Measurements from ENCODE around the gene PHF23.

Gene PHF23

DNA sequence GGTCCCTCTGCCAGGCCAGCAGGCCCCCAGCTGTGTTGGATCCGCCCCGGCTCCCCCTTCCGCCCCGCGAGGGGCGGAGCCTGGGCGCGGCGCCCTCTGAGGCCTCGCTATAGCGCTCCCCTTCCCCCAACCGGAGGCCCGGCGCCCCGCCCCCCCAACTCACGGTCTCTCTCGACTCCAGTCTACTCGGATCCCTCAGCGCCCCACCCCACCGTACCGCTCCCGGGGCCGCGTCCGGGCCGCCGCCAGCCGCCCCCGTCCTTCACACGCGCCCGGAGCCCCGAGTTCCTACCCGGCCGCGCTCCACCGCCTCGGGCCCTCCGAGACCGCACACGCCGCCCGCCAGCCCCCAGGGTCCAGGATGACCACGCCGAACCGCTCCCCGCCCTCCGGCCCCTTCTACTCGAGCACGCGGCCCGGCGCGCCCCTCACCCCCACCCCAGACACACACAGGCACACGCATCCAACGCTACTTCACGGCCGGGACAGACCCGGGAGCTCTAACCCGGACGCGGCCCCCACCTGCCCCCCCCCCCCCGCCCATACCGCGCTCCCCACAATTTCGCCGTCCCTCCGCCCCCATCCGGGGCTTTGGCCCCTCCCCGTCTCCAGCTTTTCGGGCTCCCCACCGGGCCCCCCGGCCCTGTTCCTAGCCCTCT lies 1.4 kb downstream of the PHF23 start:
- DNase-seq: no peak

- no peak for DNase-seq
Observed at GRCh38 chr17:7237266-7237760, 1.9 kb downstream of the PHF23 start.

DNA sequence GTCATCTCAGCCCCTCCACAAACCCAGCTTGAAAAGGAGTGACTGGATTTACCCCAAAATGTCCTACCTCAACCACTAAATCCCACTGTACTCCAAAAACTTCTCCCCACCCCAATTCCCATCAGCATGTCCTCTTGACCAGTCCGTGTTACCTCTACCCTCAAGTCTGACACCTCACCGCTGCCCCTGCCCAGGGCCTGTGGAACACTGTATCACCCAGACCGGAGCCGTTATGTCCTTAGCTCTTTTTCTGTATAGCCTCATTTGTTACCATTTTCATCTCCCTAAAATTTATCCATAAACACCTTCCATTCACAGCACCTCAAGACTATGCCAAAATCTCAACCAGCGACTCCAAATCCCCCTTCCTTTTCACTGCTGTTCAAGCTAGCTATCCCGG lies 2.4 kb downstream of the PHF23 start:
- DNase-seq: no peak

DNA sequence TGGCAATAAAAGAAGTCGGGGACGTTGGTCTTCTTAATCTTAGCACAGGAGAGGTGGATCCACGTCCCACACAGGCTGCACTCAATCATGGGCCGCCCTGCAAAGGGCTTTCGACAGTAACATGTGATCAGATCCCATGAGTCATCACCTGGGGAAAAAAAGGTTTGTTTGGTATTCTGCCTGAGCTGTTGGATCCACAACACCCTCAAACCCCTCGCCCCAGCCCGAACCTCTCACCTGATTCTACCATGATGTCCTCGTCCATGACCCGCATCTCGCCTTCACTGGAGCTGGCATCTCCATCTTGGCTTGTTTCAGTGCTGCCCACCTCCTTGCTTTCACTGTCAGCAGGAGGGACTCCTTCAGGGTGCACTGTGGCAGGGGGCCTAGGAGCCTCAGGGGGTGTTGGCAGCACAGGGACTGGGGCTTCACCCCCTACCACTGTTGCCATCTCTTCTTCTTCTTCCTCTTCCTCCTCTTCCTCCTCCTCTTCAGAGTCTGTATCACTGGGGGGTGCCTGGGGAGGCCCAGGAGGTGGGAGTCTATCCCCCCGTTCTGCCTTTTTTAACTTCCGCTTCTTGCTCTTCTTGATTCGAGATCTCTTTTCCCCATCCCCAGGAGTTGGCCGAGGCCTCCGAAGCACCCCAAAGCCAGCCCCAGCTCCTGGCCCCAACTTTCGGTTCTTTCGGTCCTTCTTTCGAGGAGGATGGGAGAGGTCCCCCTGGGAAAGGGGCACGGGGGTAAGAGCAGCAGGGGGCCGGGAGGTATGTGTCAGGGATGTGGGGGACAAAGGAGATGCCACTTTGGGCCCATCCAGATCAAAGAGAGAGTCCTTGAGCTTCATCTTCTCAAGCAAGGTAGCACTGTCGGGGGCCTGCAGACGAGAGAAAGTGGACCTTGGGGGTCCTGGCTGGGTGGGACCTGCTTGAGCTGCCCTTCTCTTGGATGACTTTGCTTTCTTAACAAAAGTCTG lies 3.3 kb downstream of the PHF23 start:
- no peak for DNase-seq

GRCh38 chr17:7234083-7234951 lies 4.9 kb downstream of the PHF23 start, which contains the start of gene DVL2:
Gene DVL2, minus strand, starts transcription at chr17:7234517. Its CDS starts 255 bp downstream, at chr17:7234262.
- DNase-seq: peak; percentile 83

DNA sequence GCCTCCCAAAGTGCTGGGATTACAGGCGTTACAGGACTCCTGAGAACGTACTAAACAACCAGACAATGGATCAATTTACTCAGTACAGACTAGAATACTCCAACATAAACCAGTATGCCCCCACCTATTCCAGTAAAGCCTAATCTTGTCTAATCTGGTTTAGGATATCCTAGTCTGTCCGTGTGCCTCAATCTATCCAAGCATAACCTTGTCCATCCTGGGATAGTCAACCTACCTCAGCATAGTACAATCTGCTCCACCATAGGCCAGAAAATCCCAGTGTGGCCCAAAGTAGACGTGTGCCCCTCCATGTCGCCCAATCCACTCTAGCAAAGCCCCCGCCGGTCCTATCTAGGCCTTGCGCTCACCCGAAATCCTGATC lies 5.6 kb downstream of the PHF23 start:
- DNase-seq: no peak

GRCh38 chr17:7232114-7232513 lies 7.1 kb downstream of the PHF23 start:
- no peak for DNase-seq

DNA sequence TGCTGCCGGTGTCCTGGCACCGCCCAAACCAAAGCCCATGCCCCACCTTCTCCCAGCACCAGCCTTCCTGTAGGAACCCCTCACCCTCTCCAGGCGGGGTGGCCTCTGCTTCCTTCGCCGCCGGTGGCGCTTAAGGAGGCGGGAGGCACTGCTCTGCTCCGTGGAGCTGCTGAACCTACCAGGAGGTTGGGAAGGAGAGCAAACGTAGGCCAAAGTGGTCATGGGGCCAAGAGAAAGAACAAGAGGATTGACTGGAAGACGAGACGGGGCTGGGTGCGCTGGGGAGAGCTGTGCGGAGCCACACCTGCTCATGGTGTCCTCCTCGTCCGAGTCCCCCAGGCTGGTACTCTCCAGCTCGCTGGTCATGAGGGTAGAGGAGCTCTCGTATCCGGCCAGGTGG lies 9.8 kb downstream of the PHF23 start:
- DNase-seq: no peak

DNA sequence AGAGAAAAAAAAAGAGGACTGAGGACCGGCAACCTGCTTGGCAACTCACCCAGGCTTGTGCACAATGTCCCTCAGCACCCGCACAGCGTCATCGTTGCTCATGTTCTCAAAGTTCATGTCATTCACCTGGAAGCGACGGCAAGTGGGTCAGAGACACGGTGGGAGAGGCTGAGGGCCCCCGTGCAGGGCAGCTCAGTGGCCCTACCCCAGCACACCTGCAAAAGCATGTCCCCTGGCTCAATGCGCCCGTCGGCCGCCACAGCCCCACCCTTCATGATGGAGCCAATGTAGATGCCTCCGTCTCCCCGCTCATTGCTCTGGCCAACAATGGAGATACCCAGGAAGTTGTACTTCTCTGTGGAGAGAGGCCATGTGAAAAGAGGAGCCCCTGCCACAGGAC lies 10.3 kb downstream of the PHF23 start:
- DNase-seq: no peak

GRCh38 chr17:7226721-7227710 lies 12.2 kb downstream of the PHF23 start:
- DNase-seq: no peak

DNA sequence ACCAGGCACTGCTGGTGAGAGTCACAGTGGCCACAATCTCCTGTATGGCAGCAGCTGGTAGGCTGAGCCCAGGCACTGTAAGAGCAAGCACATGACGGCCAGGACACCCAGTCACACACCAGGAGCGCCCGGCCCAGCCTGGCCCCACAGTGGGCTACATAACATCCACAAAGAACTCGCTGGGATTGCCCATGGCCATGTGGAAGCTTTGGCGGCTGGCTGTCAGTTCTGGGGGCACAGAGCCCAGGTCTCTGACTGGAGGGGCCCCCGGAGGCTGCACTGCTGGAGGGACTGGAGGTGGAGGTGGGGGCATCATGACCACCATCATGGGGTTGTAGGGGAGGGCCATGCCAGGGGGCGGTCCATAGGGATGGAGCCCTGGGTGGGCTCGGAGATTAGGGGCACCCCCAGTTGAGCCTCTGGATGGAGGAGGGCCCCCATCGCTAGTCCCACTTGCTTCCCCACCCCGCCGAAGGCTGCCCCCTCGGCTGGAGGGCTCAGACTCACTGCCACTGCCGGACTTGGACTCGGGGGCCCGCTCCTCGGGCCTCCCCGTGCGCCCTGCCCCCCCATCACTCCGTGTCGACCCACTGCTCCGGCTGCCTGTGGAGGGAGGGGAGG lies 13.4 kb downstream of the PHF23 start:
- DNase-seq: no peak

DNA sequence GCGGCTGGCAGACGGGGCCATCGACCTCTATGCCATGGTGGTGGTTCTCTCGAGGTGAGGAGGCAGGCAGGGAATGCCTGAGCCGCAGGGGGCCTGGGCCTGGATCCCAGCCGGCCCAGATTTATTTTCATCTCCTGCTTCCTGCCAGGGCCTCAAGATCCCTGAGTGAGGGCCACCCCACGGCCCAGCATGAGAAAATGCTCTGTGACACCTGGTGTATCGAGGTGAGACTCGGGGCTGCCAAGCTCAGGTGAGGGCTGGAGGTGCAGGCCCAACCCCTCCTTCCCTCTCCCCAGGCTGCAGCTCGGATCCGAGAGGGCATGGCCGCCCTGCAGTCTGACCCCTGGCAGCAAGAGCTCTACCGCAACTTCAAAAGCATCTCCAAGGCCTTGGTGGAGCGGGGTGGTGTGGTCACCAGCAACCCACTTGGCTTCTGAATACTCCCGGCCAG lies 14.6 kb downstream of the PHF23 start:
- DNase-seq: no peak

- no peak for DNase-seq
Observed at GRCh38 chr17:7224110-7224509, 15.1 kb downstream of the PHF23 start.

- no peak for DNase-seq
Observed at GRCh38 chr17:7223375-7223774, 15.9 kb downstream of the PHF23 start.

- no peak for DNase-seq
Observed at GRCh38 chr17:7222972-7223292, 16.3 kb downstream of the PHF23 start.

DNA sequence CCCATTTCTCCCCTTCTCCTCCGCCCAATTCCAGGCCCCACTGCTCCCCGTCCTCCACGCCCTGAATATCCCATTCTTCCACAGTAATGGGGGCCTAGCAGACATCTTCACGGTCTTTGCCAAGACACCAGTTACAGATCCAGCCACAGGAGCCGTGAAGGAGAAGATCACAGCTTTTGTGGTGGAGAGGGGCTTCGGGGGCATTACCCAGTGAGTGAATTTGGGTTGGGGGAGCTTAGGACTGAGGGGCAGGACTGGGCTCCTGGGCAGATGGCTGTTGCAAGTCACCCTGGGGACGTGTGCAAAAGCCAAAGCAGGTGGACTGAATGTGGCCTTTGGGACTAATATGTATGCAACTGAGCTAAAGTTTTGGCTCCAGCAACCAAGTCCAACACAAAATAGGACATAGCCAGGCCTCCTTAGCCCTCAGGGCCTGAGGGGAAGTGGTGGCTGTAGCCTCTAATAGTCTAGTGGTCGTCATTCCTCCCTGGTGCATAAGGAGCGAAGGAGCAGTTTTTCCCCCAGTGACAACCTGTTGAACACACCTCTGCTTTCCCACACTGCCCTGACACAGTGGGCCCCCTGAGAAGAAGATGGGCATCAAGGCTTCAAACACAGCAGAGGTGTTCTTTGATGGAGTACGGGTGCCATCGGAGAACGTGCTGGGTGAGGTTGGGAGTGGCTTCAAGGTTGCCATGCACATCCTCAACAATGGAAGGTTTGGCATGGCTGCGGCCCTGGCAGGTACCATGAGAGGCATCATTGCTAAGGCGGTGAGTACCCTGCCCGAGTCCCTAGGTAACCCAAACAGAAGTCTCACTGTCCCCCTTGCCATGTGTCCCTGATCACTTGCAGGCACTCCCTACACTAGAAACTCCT lies 16.9 kb downstream of the PHF23 start:
- no peak for DNase-seq

DNA sequence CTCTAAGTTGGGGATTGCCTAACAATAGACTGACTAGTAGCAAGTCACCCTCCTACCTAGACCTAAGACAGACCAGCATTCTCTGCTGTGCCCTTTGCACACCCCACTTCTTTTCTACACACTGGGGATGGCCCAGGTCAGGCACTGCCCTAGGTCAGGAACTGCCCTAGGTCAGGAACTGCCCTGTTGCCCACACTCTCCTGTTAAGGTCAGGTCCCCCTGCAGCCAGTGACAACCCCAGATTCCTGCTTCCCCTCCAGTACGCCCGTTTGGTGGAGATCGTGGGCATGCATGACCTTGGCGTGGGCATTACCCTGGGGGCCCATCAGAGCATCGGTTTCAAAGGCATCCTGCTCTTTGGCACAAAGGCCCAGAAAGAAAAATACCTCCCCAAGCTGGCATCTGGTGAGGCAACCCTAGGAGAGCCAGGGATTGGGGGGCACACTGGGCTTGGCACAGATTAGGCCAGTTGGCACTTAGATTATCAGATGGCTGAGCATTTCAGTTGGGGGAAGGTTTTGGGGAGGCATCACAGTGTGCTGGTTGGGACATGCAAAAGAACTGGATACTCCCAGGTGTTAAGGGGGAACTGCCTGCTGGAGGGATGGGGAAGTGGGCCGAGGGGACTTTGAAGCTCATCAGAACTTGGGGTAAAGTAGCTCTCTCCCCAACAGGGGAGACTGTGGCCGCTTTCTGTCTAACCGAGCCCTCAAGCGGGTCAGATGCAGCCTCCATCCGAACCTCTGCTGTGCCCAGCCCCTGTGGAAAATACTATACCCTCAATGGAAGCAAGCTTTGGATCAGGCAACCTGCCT lies 17.8 kb downstream of the PHF23 start:
- no peak for DNase-seq

DNA sequence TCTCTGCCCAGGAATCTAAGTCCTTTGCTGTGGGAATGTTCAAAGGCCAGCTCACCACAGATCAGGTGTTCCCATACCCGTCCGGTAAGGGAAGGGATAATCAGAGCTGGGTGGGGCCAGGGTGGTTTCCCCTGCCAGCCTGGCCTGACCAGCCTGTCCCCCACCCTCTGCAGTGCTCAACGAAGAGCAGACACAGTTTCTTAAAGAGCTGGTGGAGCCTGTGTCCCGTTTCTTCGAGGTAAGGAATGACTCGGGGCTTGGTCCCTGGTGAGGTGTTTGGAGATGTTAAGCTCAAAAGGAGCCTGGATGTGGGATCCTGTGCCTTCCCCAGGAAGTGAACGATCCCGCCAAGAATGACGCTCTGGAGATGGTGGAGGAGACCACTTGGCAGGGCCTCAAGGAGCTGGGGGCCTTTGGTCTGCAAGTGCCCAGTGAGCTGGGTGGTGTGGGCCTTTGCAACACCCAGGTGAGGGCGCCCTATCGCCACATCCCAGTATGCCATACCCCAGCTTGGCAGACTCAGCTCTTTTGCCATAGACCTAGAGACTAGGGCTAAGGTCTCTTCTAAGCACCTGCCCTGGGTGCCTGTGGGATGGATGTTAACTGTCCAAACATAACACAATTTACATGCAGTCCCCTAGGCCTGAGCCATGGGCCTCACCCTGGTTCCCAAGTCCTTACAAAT lies 18.5 kb downstream of the PHF23 start:
- no peak for DNase-seq
